Anterior cingulate cortex (tissue), 58 donors: ENCODE data around the gene PSMB11.

Experiments
- DNase-seq, 58 donors: peaks; one replicate each; lab custom pipeline; 2025; lab: John Stamatoyannopoulos, UW

Gene PSMB11

GRCh38 chr14:23056145-23056955 is 14.3 kb downstream of the PSMB11 start:
- no peak for DNase-seq

- DNase-seq, result no peak
These were observed 15.1 kb downstream of the PSMB11 start, which contains the start of gene CDH24 for GRCh38 chr14:23056956-23057756. CDH24 (minus strand) TSS chr14:23057520; CDS start chr14:23055733, 1,787 bp downstream.

GRCh38 chr14:23057757-23058653 is 16.0 kb downstream of the PSMB11 start:
- no peak for DNase-seq

- no peak for DNase-seq
These were observed 16.9 kb downstream of the PSMB11 start for GRCh38 chr14:23058654-23059504.

- no peak for DNase-seq
These were observed 18.7 kb downstream of the PSMB11 start for GRCh38 chr14:23060536-23061260.

GRCh38 chr14:23062002-23062401 is 20.0 kb downstream of the PSMB11 start:
- no peak for DNase-seq

- no peak for DNase-seq
These were observed 21.6 kb downstream of the PSMB11 start for GRCh38 chr14:23063601-23064000.

- DNase-seq, result no peak
These were observed 24.4 kb downstream of the PSMB11 start for GRCh38 chr14:23066368-23066767.

- no peak for DNase-seq
These were observed 25.1 kb downstream of the PSMB11 start for GRCh38 chr14:23066855-23067744.

- no peak for DNase-seq
These were observed 26.1 kb downstream of the PSMB11 start for GRCh38 chr14:23067847-23068788.

GRCh38 chr14:23068789-23069412 is 26.9 kb downstream of the PSMB11 start:
- no peak for DNase-seq

- no peak for DNase-seq
These were observed 27.4 kb downstream of the PSMB11 start for GRCh38 chr14:23069413-23069806.

- no peak for DNase-seq
These were observed 28.5 kb downstream of the PSMB11 start for GRCh38 chr14:23070262-23071129.

GRCh38 chr14:23071244-23071920 is 29.4 kb downstream of the PSMB11 start:
- DNase-seq, result no peak
